Small intestine (tissue), 7 donors: Measurements from ENCODE around the gene TNC. TPM values are rescaled to one million over a fixed set of nuclear protein-coding genes. Genes with fewer than 3 reads are reported as not detected.

Experiments
- DNase-seq, 2 donors: peaks; one replicate each; pipeline versions ENCODE4 v3.0.0 to v3.0.0-alpha.2; 2013
- FAIRE-seq: peaks from 2 replicates; lab custom pipeline; 2012; peaks lifted over from hg19 to GRCh38; lab: Jason Lieb, UNC
- H3K27ac ChIP-seq, 3 donors: one replicate each; pipeline ENCODE4 v1.5.1; 2013; ENCODE audit warnings: low read length in 2 of 3, mild to moderate bottlenecking in 2 of 3, control low read depth in 1 of 3, inconsistent platforms in 1 of 3, low read depth in 1 of 3, moderate library complexity in 1 of 3
- H3K27me3 ChIP-seq, 3 donors: one replicate each; pipeline ENCODE4 v1.6.1; 2013; ENCODE audit warnings: low read length in 3 of 3, inconsistent platforms in 1 of 3; ENCODE audit not compliant: control insufficient read depth in 3 of 3, insufficient read depth in 3 of 3
- H3K36me3 ChIP-seq, 3 donors: one replicate each; pipeline ENCODE4 v1.6.1; 2013; ENCODE audit warnings: low read length in 3 of 3, inconsistent platforms in 1 of 3, low read depth in 1 of 3, mild to moderate bottlenecking in 1 of 3, moderate library complexity in 1 of 3; ENCODE audit not compliant: control insufficient read depth in 3 of 3, insufficient read depth in 2 of 3
- H3K4me1 ChIP-seq, 3 donors: one replicate each; pipeline ENCODE4 v1.6.1; 2013; ENCODE audit warnings: low read length in 2 of 3, inconsistent platforms in 1 of 3, low read depth in 1 of 3, mild to moderate bottlenecking in 1 of 3, moderate library complexity in 1 of 3; ENCODE audit not compliant: control insufficient read depth in 3 of 3, insufficient read depth in 2 of 3
- H3K4me3 ChIP-seq, 3 donors: one replicate each; pipeline ENCODE4 v1.5.1; 2013; ENCODE audit warnings: low read length in 3 of 3, control low read depth in 1 of 3, inconsistent platforms in 1 of 3, low read depth in 1 of 3, mild to moderate bottlenecking in 1 of 3, moderate library complexity in 1 of 3
- H3K9me3 ChIP-seq, 2 donors: one replicate each; pipeline ENCODE4 v1.6.1; 2013; ENCODE audit warnings: low read depth in 1 of 2, low read length in 1 of 2; ENCODE audit not compliant: control insufficient read depth in 2 of 2, insufficient read depth in 1 of 2
- WGBS, 3 donors: extraction: QIAGEN DNeasy Blood & Tissue Kit; methylation state at CpG; one replicate each; pipeline ENCODE4 v1.1.7; 2013; 5-methylcytosine and 5-hydroxymethylcytosine counted together
- polyA plus RNA-seq, 4 donors: library from polyadenylated mRNA; stranded (reverse) in 3 of 4; unstranded in 1 of 4; fragments of 200-250 nt in 3 of 4; fragments of 120-200 nt in 1 of 4; gene quantifications; one replicate each; pipeline versions ENCODE4 v1.2.1 to v1.2.3, GENCODE V29; 2013
- donor health status: healthy with polysubstance abuse.
- donor health status: control.
- donor health status: control.
- donor health status: Bipolar disorder and iron deficiency.
- donor health status: healthy.

Gene TNC
- polyA plus RNA-seq, 4 donors, result 0.54 to 19.6 (median 3.9) TPM

DNA sequence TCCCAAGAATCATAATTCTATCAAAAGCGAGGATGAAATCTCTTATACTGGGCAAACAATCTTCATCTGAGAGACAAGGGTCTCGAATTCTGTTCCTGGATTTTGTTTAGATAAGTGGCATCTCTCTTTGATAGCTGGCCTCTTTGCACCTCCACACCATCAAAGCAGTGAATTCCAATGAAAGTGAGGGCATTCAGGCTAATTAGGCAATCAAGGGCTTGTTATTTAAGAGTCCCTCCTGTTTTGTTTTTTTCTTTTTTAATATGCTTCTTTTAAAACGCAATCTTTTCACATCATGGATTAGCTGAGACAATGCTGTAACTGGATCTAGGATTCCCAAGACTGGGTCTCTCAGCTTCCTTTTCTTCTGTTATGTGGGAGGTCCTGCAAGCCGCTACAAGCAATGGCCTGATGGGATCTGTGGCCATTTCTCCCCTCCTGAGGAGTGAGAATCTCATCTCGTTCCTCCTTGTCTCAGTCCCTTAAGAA is 67.9 kb downstream of the TNC start:
- Histone ChIP-seq H3K9me3 (no peaks in the 10 kb centered on the region), H3K4me1 (no peaks in the 10 kb centered on the region), H3K36me3 (no peaks in the 10 kb centered on the region), H3K27me3 (no peaks in the 10 kb centered on the region), H3K27ac (no peak overlapping the region), H3K4me3 (no peak overlapping the region)
- DNase-seq (no peak), FAIRE-seq (no peak)
- 73 to 81% (median 75%) methylated on average over 5 of the region's 5 CpGs for WGBS, 3 donors

DNA sequence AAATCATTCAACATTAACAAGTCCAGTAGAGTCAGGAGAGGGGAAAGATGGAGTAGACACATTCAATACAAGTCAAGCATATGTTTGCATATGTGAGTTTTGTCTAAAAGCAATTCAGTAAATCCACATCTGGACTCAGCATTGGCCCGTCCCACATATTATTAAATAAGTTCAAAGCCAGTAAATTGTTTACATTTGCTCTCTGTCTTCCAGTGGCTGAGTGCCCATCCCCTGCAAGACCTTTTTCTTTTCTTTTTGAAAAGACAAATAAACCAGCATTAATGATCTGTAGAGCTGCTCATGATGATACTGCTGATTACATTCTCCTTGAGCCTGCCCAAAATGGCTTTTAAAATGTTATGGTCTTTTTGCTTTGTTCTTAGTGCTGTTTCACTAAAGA is 71.1 kb downstream of the TNC start:
- H3K27me3 ChIP-seq, result no peaks in the 10 kb centered on the region
- H3K4me3 ChIP-seq, result no peak overlapping the region
- no peaks in the 10 kb centered on the region for H3K4me1 ChIP-seq
- 50 to 71% (median 65%) methylated on average over 1 of the region's 1 CpG for WGBS, 3 donors
- no peaks in the 10 kb centered on the region for H3K9me3 ChIP-seq
- H3K27ac ChIP-seq, result no peak overlapping the region
- H3K36me3 ChIP-seq, result no peaks in the 10 kb centered on the region
- DNase-seq (peak in 1 of 2 donors; percentile 7), FAIRE-seq (no peak)

- H3K36me3 ChIP-seq, result no peaks in the 10 kb centered on the region
- no peak overlapping the region for H3K27ac ChIP-seq
- FAIRE-seq (no peak), DNase-seq (no peak)
- WGBS, 3 donors, result 82 to 88% (median 83%) methylated on average over 6 of the region's 6 CpGs
- H3K9me3 ChIP-seq, result no peaks in the 10 kb centered on the region
- H3K4me3 ChIP-seq, result no peak overlapping the region
- H3K27me3 ChIP-seq, result no peaks in the 10 kb centered on the region
- H3K4me1 ChIP-seq, result no peaks in the 10 kb centered on the region
Observed at GRCh38 chr9:115046199-115046598, 71.8 kb downstream of the TNC start.

- DNase-seq, result no peak
- no peak overlapping the region for H3K27ac ChIP-seq
- 73 to 84% (median 79%) methylated on average over 3 of the region's 3 CpGs for WGBS, 3 donors
- FAIRE-seq, result no peak
- H3K27me3 ChIP-seq, result no peaks in the 10 kb centered on the region
- no peak overlapping the region for H3K4me3 ChIP-seq
- H3K36me3 ChIP-seq, result no peaks in the 10 kb centered on the region
- H3K9me3 ChIP-seq, result no peaks in the 10 kb centered on the region
- no peaks in the 10 kb centered on the region for H3K4me1 ChIP-seq
Observed at GRCh38 chr9:115043632-115044031, 74.3 kb downstream of the TNC start.

DNA sequence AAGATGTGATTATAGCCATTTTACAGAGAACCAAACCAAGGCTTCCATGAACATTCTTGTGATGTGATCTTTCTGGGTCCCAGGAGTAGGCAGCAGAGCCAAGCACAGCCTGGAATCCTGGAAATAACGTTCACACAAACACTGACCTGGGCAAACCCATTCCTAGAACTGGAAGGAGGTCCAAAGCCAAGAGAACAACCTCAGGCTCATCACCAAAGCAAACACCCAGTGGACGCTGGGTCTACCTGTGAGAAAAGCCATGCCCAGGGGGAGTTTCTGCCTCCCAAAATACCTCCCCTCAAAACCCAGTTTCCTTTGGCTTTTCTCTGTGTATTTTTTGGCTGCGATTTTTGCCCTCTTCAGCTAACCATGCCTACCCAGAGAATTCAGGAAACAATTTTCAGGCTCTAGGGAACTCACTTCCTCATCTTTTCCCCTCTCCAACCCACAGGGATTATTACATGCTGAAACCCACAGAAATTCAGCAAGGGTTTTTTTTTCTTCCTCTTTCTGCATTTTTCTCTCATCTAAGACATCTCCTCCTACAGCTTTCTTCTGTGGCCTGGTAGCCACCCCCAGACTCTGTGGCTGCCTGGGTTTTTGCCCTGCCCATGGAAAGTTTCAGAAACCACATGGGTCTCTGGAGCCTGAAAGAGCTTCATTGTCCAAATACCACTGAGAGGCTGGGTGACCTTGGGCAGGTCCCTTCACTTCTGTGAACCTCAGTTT is 75.0 kb downstream of the TNC start:
- no peak overlapping the region for H3K27ac ChIP-seq
- no peaks in the 10 kb centered on the region for H3K27me3 ChIP-seq
- no peaks in the 10 kb centered on the region for H3K4me1 ChIP-seq
- WGBS, 3 donors, result 41 to 63% (median 56%) methylated on average over 3 of the region's 3 CpGs
- no peaks in the 10 kb centered on the region for H3K36me3 ChIP-seq
- no peak overlapping the region for H3K4me3 ChIP-seq
- H3K9me3 ChIP-seq, result no peaks in the 10 kb centered on the region
- no peak for DNase-seq
- no peak for FAIRE-seq

DNA sequence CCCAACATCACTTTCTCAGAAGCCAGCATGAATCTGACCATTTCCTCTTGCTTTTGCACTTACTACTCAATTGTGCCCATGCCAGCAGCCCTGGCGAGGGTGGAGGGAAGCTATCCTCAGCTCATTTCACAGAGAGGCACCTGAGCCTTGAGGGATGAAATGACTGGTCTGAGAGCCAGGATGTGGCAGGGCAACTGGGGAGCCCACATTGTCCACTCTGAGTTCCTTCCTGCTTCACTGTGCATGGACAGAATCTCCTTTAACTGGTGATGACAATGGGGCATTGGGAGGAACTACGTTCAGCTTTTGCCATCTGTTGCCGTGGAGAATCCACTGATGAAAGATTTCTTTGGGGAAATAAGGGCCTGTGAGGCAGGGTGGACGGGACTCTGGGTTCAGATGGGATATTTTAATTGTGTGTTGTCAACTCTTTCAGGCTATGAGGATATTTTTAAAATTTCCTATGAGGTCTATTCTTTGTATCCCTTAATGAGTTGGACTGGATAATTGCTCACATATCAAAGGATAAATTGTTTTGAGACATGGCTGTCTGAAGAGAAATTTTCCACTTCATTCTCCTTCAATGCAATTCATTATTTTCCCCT is 78.3 kb downstream of the TNC start:
- WGBS, 3 donors, result 79 to 88% (median 81%) methylated on average over 4 of the region's 4 CpGs

GRCh38 chr9:115038178-115038577 is 79.8 kb downstream of the TNC start:
- Histone ChIP-seq H3K9me3 (no peaks in the 10 kb centered on the region), H3K27me3 (no peaks in the 10 kb centered on the region), H3K4me3 (no peak overlapping the region), H3K4me1 (peaks cover 0 to 2% (median 0%) of the 10 kb centered on the region in 3 donors), H3K36me3 (no peaks in the 10 kb centered on the region), H3K27ac (no peak overlapping the region)
- no peak for FAIRE-seq
- 91 to 98% (median 93%) methylated on average over 2 of the region's 2 CpGs for WGBS, 3 donors
- DNase-seq, result no peak

More for the DNA sequence above, 78.3 kb downstream of the TNC start:
- H3K9me3 ChIP-seq, result no peaks in the 10 kb centered on the region
- no peak for DNase-seq
- no peak for FAIRE-seq
- H3K36me3 ChIP-seq, result no peaks in the 10 kb centered on the region
- H3K27ac ChIP-seq, result no peak overlapping the region
- H3K4me1 ChIP-seq, result peaks cover 0 to 2% (median 0%) of the 10 kb centered on the region in 3 donors
- no peak overlapping the region for H3K4me3 ChIP-seq
- H3K27me3 ChIP-seq, result no peaks in the 10 kb centered on the region

DNA sequence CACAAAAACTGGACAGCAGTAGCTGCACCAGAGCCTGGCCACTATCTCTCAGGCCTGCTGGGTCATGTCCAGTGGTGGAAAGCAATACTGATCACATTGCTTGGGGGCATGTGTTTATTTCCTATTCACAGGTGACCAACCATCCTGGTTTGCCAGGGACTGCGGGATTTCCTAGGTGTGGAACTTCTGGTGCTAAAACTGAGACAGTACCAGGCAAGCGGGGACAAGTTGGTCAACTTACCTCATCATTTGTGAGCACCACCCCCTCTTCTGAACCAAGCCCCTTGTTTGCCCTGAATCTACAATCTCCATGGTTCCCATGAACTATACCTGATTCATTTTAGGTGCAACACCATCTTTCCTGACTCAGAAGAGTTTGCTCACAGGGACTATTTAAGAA is 81.3 kb downstream of the TNC start:
- H3K27ac ChIP-seq, result no peak overlapping the region
- 88 to 93% (median 90%) methylated on average over 2 of the region's 2 CpGs for WGBS, 3 donors

More for the DNA sequence above, 81.3 kb downstream of the TNC start:
- H3K27me3 ChIP-seq, result no peaks in the 10 kb centered on the region
- no peak for FAIRE-seq
- peaks cover 0 to 2% (median 0%) of the 10 kb centered on the region in 3 donors for H3K4me1 ChIP-seq
- H3K9me3 ChIP-seq, result no peaks in the 10 kb centered on the region
- no peaks in the 10 kb centered on the region for H3K36me3 ChIP-seq
- no peak overlapping the region for H3K4me3 ChIP-seq
- DNase-seq, result no peak
